Sigmoid colon (tissue), 7 donors: ENCODE results near the gene MAPK6. TPM values are rescaled to one million over a fixed set of nuclear protein-coding genes. Genes with fewer than 3 reads are reported as not detected.
"Not testable (repeated sequence)": the region's sequence is repeated elsewhere in the genome, so short reads cannot be mapped to it uniquely, and the experiment has no call there.

Experiments used
- DNase-seq: peaks from one replicate; pipeline ENCODE4 v3.0.0-alpha.2; 2019
- H3K27ac ChIP-seq, 4 donors: fragments of 200-600 bp; sonication (generic); one replicate each; pipeline ENCODE4 v1.5.1; 2016 to 2019; ENCODE audit warnings: mild to moderate bottlenecking in 1 of 4
- H3K27me3 ChIP-seq, 3 donors: fragments of 200-600 bp; sonication (generic); one replicate each; pipeline ENCODE4 v1.5.1; 2019; ENCODE audit warnings: mild to moderate bottlenecking in 1 of 3
- H3K36me3 ChIP-seq, 4 donors: fragments of 200-600 bp; sonication (generic); one replicate each; pipeline ENCODE4 v1.5.1; 2016 to 2019
- H3K4me1 ChIP-seq, 4 donors: fragments of 200-600 bp; sonication (generic); one replicate each; pipeline ENCODE4 v1.5.1; 2017 to 2019
- H3K4me3 ChIP-seq, 4 donors: fragments of 200-600 bp; sonication (generic); one replicate each; pipeline ENCODE4 v1.5.1; 2017 to 2019; ENCODE audit warnings: mild to moderate bottlenecking in 2 of 4, moderate library complexity in 1 of 4
- H3K9me3 ChIP-seq, 4 donors: fragments of 200-600 bp in 3 of 4; sonication (generic) in 3 of 4; one replicate each; pipeline versions ENCODE4 v1.5.1 to v1.6.1; 2013 to 2019
- EP300 ChIP-seq, 4 donors: sonication (generic); formaldehyde crosslinking; IDR thresholded peaks; one replicate each; pipeline ENCODE4 v1.6.1; 2017; ENCODE audit warnings: antibody characterized with exemption in 4 of 4
- POLR2A ChIP-seq, 2 donors: fragments of 450-650 bp; IDR thresholded peaks; one replicate each; pipeline ENCODE4 v1.6.1; 2016; ENCODE audit warnings: antibody characterized with exemption in 2 of 2, mild to moderate bottlenecking in 2 of 2, moderate library complexity in 2 of 2
- POLR2AphosphoS5 ChIP-seq, 4 donors: sonication (generic); formaldehyde crosslinking; IDR thresholded peaks; one replicate each; pipeline ENCODE4 v1.6.1; 2017; ENCODE audit warnings: antibody characterized with exemption in 4 of 4
- WGBS, 2 donors: extraction: QIAGEN DNeasy Blood & Tissue Kit; methylation state at CpG; one replicate each; pipeline ENCODE4 v1.1.7; 2013; 5-methylcytosine and 5-hydroxymethylcytosine counted together
- intact Hi-C: fragments of 100-400 bp; cut with DNase I; formaldehyde crosslinking; loops from one replicate; pipeline ENCODE4 v1.15.1; 2023
- polyA plus RNA-seq, 3 donors: library from polyadenylated mRNA; stranded (reverse); fragments of 200-250 nt; gene quantifications; one replicate each; pipeline ENCODE4 v1.2.3, GENCODE V29; 2013
- total RNA-seq, 4 donors: library from RNA; depleted of rRNA; stranded (reverse); fragments of >200 nt; gene quantifications; one replicate each; pipeline ENCODE4 v1.1.0, GENCODE V29; 2016
- TF ChIP-seq, protein P1 (sequence below), 4 experiments: fragments of 450-650 bp in 3 of 4; fragments of 200-600 bp in 1 of 4; IDR thresholded peaks; one replicate each; pipeline ENCODE4 v1.5.1; 2016 to 2019; ENCODE audit warnings: antibody characterized with exemption in 4 of 4, mild to moderate bottlenecking in 3 of 4, moderate library complexity in 2 of 4
- donor health status: healthy with polysubstance abuse.
- donor health status: Bipolar disorder and iron deficiency.
- donor health status: healthy.

MAPK6 gene
- total and polyA plus RNA-seq, 7 donors, result 17.3 to 82.1 (median 24.1) TPM

DNA sequence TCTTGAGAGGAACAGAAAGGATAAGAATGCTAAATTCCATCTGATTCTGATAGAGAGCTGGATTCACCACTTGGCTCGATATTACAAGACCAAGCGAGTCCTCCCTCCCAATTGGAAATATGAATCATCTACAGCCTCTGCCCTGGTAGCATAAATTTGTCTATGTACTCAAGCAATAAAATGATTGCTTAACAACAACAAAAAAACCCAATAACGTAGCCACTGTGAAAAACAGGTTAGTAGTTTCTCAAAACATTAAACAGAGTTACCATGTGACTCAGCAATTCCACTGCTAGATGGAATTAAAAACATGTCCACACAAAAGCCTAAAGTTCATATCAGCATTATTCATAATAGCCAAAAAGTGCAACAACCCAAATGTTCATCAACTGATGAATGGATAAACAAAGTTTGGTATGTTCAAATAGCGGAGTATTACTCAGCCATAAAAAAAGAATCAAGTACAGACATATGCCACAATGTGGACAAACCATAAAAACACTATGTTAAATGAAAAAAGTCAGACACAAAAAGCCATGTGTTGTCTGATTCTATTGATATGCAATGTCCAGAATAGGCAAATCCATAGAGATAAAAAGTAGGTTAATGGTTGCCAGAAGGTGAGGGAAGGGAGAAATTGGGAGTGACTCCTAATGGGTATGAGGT lies 76.7 kb downstream of the MAPK6 start:
- intact Hi-C loops, result no loop called here
- Histone ChIP-seq H3K4me3 (no peak overlapping the region), H3K27me3 (no peaks in the 10 kb centered on the region), H3K27ac (peak overlapping the region in 3 of 4 donors; percentile 25 to 73 (median 61)), H3K4me1 (peaks cover 0 to 32% (median 26%) of the 10 kb centered on the region in 4 donors), H3K9me3 (no peaks in the 10 kb centered on the region), H3K36me3 (no peaks in the 10 kb centered on the region)
- WGBS, 2 donors, result 11 to 45% methylated on average over 4 of the region's 4 CpGs
- no peak for DNase-seq
- TF ChIP-seq EP300 (IDR thresholded peaks at IDR 0.05), result no peak
- TF ChIP-seq POLR2A (IDR thresholded peaks at IDR 0.05), result no peak
- TF ChIP-seq POLR2AphosphoS5 (IDR thresholded peaks at IDR 0.05), result peak; percentile 33 to 74 (median 55)
- TF ChIP-seq, protein P1, sequence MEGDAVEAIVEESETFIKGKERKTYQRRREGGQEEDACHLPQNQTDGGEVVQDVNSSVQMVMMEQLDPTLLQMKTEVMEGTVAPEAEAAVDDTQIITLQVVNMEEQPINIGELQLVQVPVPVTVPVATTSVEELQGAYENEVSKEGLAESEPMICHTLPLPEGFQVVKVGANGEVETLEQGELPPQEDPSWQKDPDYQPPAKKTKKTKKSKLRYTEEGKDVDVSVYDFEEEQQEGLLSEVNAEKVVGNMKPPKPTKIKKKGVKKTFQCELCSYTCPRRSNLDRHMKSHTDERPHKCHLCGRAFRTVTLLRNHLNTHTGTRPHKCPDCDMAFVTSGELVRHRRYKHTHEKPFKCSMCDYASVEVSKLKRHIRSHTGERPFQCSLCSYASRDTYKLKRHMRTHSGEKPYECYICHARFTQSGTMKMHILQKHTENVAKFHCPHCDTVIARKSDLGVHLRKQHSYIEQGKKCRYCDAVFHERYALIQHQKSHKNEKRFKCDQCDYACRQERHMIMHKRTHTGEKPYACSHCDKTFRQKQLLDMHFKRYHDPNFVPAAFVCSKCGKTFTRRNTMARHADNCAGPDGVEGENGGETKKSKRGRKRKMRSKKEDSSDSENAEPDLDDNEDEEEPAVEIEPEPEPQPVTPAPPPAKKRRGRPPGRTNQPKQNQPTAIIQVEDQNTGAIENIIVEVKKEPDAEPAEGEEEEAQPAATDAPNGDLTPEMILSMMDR (IDR thresholded peaks at IDR 0.05), result no peak

DNA sequence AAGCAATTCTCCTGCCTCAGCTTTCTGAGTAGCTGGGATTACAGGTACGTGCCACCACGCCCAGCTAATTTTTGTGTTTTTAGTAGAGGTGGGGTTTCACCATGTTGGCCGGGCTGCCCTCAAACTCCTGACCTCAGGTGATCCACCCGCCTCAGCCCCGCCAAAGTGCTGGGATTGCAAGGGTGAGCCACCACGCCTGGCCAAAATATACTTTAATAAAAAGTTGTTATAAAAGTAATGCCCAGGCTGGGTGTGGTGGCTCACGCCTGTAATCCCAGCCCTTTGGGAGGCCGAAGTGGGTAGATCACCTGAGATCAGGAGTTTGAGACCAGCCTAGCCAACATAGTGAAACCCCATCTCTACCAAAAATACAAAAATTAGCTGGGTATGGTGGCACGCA lies 77.5 kb downstream of the MAPK6 start:
- DNase-seq, H3K9me3 ChIP-seq: not testable (repeated sequence)
- WGBS, 2 donors, result 35 to 78% methylated on average over 9 of the region's 9 CpGs

DNA sequence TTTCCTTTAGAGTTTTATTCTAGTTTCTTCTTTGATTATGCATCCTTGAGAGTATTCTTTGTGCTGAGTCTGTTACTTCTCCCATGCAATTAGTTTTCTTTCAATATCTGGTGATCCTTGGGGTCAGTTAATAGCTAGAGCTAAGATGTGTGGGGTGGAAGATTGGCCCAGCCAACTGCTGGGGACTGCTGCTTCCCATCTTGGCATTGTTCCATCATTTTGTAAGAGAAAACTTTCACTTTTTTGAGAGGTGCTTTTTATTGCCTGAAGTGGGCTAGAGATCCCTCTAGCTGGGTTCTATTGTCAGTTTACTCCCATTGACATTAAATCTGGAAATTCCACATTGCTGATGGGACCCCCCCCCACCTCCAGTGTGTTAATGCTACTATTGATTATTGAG lies 78.2 kb downstream of the MAPK6 start:
- Histone ChIP-seq H3K27me3 (no peaks in the 10 kb centered on the region), H3K27ac (no peak overlapping the region), H3K4me3 (no peak overlapping the region), H3K36me3 (no peaks in the 10 kb centered on the region), H3K4me1 (peaks cover 0 to 32% (median 26%) of the 10 kb centered on the region in 4 donors), H3K9me3 (no peaks in the 10 kb centered on the region)
- intact Hi-C loops, result no loop called here
- TF ChIP-seq EP300 (IDR thresholded peaks at IDR 0.05) (no peak), POLR2A (IDR thresholded peaks at IDR 0.05) (no peak), POLR2AphosphoS5 (IDR thresholded peaks at IDR 0.05) (no peak)
- TF ChIP-seq, protein P1 (IDR thresholded peaks at IDR 0.05), result no peak
- DNase-seq, result no peak

More for the DNA sequence above, 77.5 kb downstream of the MAPK6 start:
- intact Hi-C loops, H3K4me3 ChIP-seq, H3K27me3 ChIP-seq, H3K36me3 ChIP-seq, H3K27ac ChIP-seq: not testable (repeated sequence)
- H3K4me1 ChIP-seq, result peaks cover 0 to 32% (median 26%) of the 10 kb centered on the region in 4 donors

DNA sequence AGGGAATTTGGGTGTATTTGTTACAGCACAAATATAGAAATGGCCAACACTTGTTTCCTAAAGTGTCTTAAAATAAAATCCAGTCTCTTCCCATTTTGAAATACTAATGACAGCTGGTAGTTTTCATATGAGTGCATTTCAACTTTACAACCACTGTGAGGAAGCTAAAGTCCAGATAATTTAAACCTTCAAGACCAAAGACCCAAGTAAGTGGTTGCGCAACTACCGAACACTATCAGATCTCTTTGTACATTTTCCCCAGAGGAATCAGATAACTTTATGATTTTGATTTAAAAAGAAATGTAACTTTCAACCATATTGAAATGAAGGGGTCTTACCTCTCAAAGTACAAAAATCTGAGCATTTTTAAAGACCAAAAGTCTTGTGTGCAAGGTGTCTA lies 79.3 kb downstream of the MAPK6 start:
- Histone ChIP-seq H3K36me3 (no peaks in the 10 kb centered on the region), H3K27me3 (no peaks in the 10 kb centered on the region), H3K4me1 (peaks cover 0 to 31% (median 25%) of the 10 kb centered on the region in 4 donors), H3K4me3 (no peak overlapping the region), H3K27ac (no peak overlapping the region), H3K9me3 (no peaks in the 10 kb centered on the region)
- no peak for TF ChIP-seq EP300 (IDR thresholded peaks at IDR 0.05)
- no peak for TF ChIP-seq POLR2A (IDR thresholded peaks at IDR 0.05)
- TF ChIP-seq, protein P1 (IDR thresholded peaks at IDR 0.05), result no peak
- no peak for TF ChIP-seq POLR2AphosphoS5 (IDR thresholded peaks at IDR 0.05)
- intact Hi-C loops, result no loop called here
- no peak for DNase-seq
- 50 to 67% methylated on average over 2 of the region's 2 CpGs for WGBS, 2 donors

DNA sequence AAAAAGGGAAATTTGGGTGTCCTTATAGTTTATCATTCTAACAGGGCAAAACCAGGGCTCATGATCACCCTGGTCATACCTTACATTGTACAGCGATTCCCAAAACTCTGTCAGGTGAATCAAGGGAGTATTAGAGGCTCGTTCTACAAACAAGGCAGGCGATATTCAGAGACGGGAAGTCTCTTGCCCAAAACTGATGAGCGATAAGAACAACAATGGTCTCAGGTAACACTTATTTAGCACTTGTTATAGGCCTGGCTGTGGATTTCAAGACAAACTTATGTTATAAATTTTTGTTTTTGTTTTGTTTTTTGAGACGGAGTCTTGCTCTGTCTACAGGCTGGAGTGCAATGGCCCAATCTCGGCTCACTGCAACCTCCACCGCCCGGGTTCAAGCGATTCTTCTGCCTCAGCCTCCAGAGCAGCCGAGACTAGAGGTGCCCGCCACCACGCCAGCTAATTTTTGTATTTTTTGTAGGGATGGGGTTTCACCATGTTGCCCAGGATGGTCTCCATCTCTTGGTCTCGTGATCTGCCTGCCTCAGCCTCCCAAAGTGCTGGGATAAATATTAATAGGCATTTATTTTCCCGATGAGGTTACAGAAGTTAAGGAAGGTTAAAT lies 80.7 kb downstream of the MAPK6 start:
- no peaks in the 10 kb centered on the region for H3K9me3 ChIP-seq
- no peak overlapping the region for H3K27ac ChIP-seq
- H3K27me3 ChIP-seq, result no peaks in the 10 kb centered on the region
- WGBS, 2 donors, result 97 to 98% methylated on average over 15 of the region's 15 CpGs
- intact Hi-C loops, result no loop called here
- no peaks in the 10 kb centered on the region for H3K36me3 ChIP-seq
- H3K4me1 ChIP-seq, result peaks cover 0 to 22% (median 14%) of the 10 kb centered on the region in 4 donors
- no peak for DNase-seq
- TF ChIP-seq EP300 (IDR thresholded peaks at IDR 0.05) (no peak), POLR2A (IDR thresholded peaks at IDR 0.05) (no peak), POLR2AphosphoS5 (IDR thresholded peaks at IDR 0.05) (no peak)
- TF ChIP-seq, protein P1 (IDR thresholded peaks at IDR 0.05), result no peak
- H3K4me3 ChIP-seq, result no peak overlapping the region
